T-helper 2 cell treated with Interferon-gamma antibody and Interleukin-4, amounts not matched to agents 5 μg/mL and 100 μg/mL, for 36 hours (primary cell): ENCODE measurements around the gene CTIF.

Source experiments
- DNase-seq: peaks from one replicate; pipeline ENCODE4 v3.0.0; 2021; ENCODE audit warnings: low spot score
- H3K27ac Mint-ChIP-seq: one replicate; pipeline ENCODE4 v1.8.0; 2021; ENCODE audit warnings: mild to moderate bottlenecking, mixed read lengths
- H3K27me3 Mint-ChIP-seq: one replicate; pipeline ENCODE4 v1.8.0; 2021; ENCODE audit warnings: low read depth, mixed read lengths
- H3K36me3 Mint-ChIP-seq: one replicate; pipeline ENCODE4 v1.8.0; 2021; ENCODE audit warnings: low read depth, mixed read lengths
- H3K4me1 Mint-ChIP-seq: one replicate; pipeline ENCODE4 v1.8.0; 2021; ENCODE audit warnings: low read depth, mixed read lengths
- H3K4me3 Mint-ChIP-seq: one replicate; pipeline ENCODE4 v1.8.0; 2022; ENCODE audit warnings: mild to moderate bottlenecking, moderate library complexity, mixed read lengths
- H3K9me3 Mint-ChIP-seq: one replicate; pipeline ENCODE4 v1.8.0; 2021; ENCODE audit warnings: mixed read lengths

CTIF gene

GRCh38 chr18:48601343-48601742, 62.5 kb downstream of the CTIF start:
- no peaks in the 10 kb centered on the region for H3K27me3 Mint-ChIP-seq
- DNase-seq = no peak
- no peaks in the 10 kb centered on the region for H3K36me3 Mint-ChIP-seq
- no peak overlapping the region for H3K27ac Mint-ChIP-seq
- H3K4me3 Mint-ChIP-seq = no peak overlapping the region
- H3K4me1 Mint-ChIP-seq = no peaks in the 10 kb centered on the region
- H3K9me3 Mint-ChIP-seq = no peaks in the 10 kb centered on the region

GRCh38 chr18:48602759-48603390, 64.0 kb downstream of the CTIF start:
- Mint-ChIP-seq H3K9me3 (no peaks in the 10 kb centered on the region), H3K4me1 (no peaks in the 10 kb centered on the region), H3K27ac (no peak overlapping the region), H3K4me3 (no peak overlapping the region), H3K27me3 (no peaks in the 10 kb centered on the region), H3K36me3 (no peaks in the 10 kb centered on the region)
- no peak for DNase-seq

GRCh38 chr18:48605408-48605845, 66.6 kb downstream of the CTIF start:
- H3K4me3 Mint-ChIP-seq = no peak overlapping the region
- no peaks in the 10 kb centered on the region for H3K4me1 Mint-ChIP-seq
- no peak for DNase-seq
- no peaks in the 10 kb centered on the region for H3K36me3 Mint-ChIP-seq
- no peaks in the 10 kb centered on the region for H3K9me3 Mint-ChIP-seq
- no peaks in the 10 kb centered on the region for H3K27me3 Mint-ChIP-seq
- no peak overlapping the region for H3K27ac Mint-ChIP-seq

- H3K27ac Mint-ChIP-seq = no peak overlapping the region
- DNase-seq = no peak
- no peaks in the 10 kb centered on the region for H3K4me1 Mint-ChIP-seq
- no peaks in the 10 kb centered on the region for H3K27me3 Mint-ChIP-seq
- H3K9me3 Mint-ChIP-seq = no peaks in the 10 kb centered on the region
- H3K4me3 Mint-ChIP-seq = no peak overlapping the region
- H3K36me3 Mint-ChIP-seq = no peaks in the 10 kb centered on the region
Measured at GRCh38 chr18:48607056-48607984, 68.5 kb downstream of the CTIF start.

- Mint-ChIP-seq H3K27me3 (no peaks in the 10 kb centered on the region), H3K9me3 (no peaks in the 10 kb centered on the region), H3K4me1 (no peaks in the 10 kb centered on the region), H3K27ac (no peak overlapping the region), H3K36me3 (no peaks in the 10 kb centered on the region), H3K4me3 (no peak overlapping the region)
- DNase-seq = no peak
Measured at GRCh38 chr18:48608581-48608980, 69.8 kb downstream of the CTIF start.

- Mint-ChIP-seq H3K27ac (no peak overlapping the region), H3K27me3 (no peaks in the 10 kb centered on the region), H3K9me3 (no peaks in the 10 kb centered on the region), H3K4me3 (no peak overlapping the region), H3K36me3 (no peaks in the 10 kb centered on the region), H3K4me1 (no peaks in the 10 kb centered on the region)
- no peak for DNase-seq
Measured at GRCh38 chr18:48609114-48609513, 70.3 kb downstream of the CTIF start.

- no peaks in the 10 kb centered on the region for H3K9me3 Mint-ChIP-seq
- no peaks in the 10 kb centered on the region for H3K27me3 Mint-ChIP-seq
Measured at GRCh38 chr18:48609820-48610815, 71.3 kb downstream of the CTIF start.

GRCh38 chr18:48611203-48611602, 72.4 kb downstream of the CTIF start:
- DNase-seq = no peak
- no peaks in the 10 kb centered on the region for H3K27me3 Mint-ChIP-seq

More at GRCh38 chr18:48609820-48610815, 71.3 kb downstream of the CTIF start:
- Mint-ChIP-seq H3K27ac (no peak overlapping the region), H3K4me1 (no peaks in the 10 kb centered on the region), H3K4me3 (no peak overlapping the region), H3K36me3 (no peaks in the 10 kb centered on the region)
- no peak for DNase-seq

GRCh38 chr18:48611785-48612480, 73.1 kb downstream of the CTIF start:
- Mint-ChIP-seq H3K36me3 (no peaks in the 10 kb centered on the region), H3K27me3 (no peaks in the 10 kb centered on the region), H3K4me3 (no peak overlapping the region), H3K4me1 (no peaks in the 10 kb centered on the region), H3K9me3 (no peaks in the 10 kb centered on the region), H3K27ac (no peak overlapping the region)
- no peak for DNase-seq

More at GRCh38 chr18:48611203-48611602, 72.4 kb downstream of the CTIF start:
- H3K9me3 Mint-ChIP-seq = no peaks in the 10 kb centered on the region
- H3K36me3 Mint-ChIP-seq = no peaks in the 10 kb centered on the region
- H3K27ac Mint-ChIP-seq = no peak overlapping the region
- H3K4me1 Mint-ChIP-seq = no peaks in the 10 kb centered on the region
- no peak overlapping the region for H3K4me3 Mint-ChIP-seq

- DNase-seq = no peak
- Mint-ChIP-seq H3K27ac (no peak overlapping the region), H3K36me3 (no peaks in the 10 kb centered on the region), H3K4me1 (no peaks in the 10 kb centered on the region), H3K27me3 (no peaks in the 10 kb centered on the region), H3K9me3 (no peaks in the 10 kb centered on the region), H3K4me3 (no peak overlapping the region)
Measured at GRCh38 chr18:48612511-48612910, 73.7 kb downstream of the CTIF start.

GRCh38 chr18:48612917-48613316, 74.1 kb downstream of the CTIF start:
- Mint-ChIP-seq H3K4me3 (no peak overlapping the region), H3K4me1 (no peaks in the 10 kb centered on the region), H3K36me3 (no peaks in the 10 kb centered on the region), H3K27ac (no peak overlapping the region), H3K9me3 (no peaks in the 10 kb centered on the region), H3K27me3 (no peaks in the 10 kb centered on the region)
- DNase-seq = no peak

- Mint-ChIP-seq H3K4me1 (no peaks in the 10 kb centered on the region), H3K27me3 (no peaks in the 10 kb centered on the region), H3K4me3 (no peak overlapping the region), H3K27ac (no peak overlapping the region), H3K36me3 (no peaks in the 10 kb centered on the region), H3K9me3 (no peaks in the 10 kb centered on the region)
- no peak for DNase-seq
Measured at GRCh38 chr18:48613589-48614404, 75.0 kb downstream of the CTIF start.
